Activated naive CD8-positive, alpha-beta T cell treated with anti-CD3 and anti-CD28 coated beads, Interleukin-2, amount 10 ng/mL, durations not matched to agents 7 days and 5 days (primary cell): ENCODE measurements around the gene RASSF8. TPM values are rescaled to one million over a fixed set of nuclear protein-coding genes. Genes with fewer than 3 reads are reported as not detected.

Experiments
- ATAC-seq: fragments of 150-1000 bp; cut with Tn5 transposase; one replicate; pipeline ENCODE4 v1.10.0; 2021; ENCODE audit warnings: low read depth, moderate library complexity
- POLR2A ChIA-PET: fragments of 350-600 bp; sonication (Branson Sonifier 250); formaldehyde crosslinking; loops from one replicate; lab custom pipeline; 2021; ENCODE audit warnings: antibody characterized with exemption; lab: Charles Lee
- DNase-seq: peaks from one replicate; pipeline ENCODE4 v3.0.0; 2021
- H3K27ac Mint-ChIP-seq: one replicate; pipeline ENCODE4 v1.8.0; 2022; ENCODE audit warnings: mild to moderate bottlenecking, mixed read lengths
- H3K27me3 Mint-ChIP-seq: one replicate; pipeline ENCODE4 v1.8.0; 2022; ENCODE audit warnings: mild to moderate bottlenecking, moderate library complexity, mixed read lengths
- H3K36me3 Mint-ChIP-seq: one replicate; pipeline ENCODE4 v1.8.0; 2021; ENCODE audit warnings: mild to moderate bottlenecking, mixed read lengths
- H3K4me1 Mint-ChIP-seq: one replicate; pipeline ENCODE4 v1.8.0; 2021; ENCODE audit warnings: mixed read lengths
- H3K4me3 Mint-ChIP-seq: one replicate; pipeline ENCODE4 v1.8.0; 2022; ENCODE audit warnings: mild to moderate bottlenecking, moderate library complexity, mixed read lengths
- H3K9me3 Mint-ChIP-seq: one replicate; pipeline ENCODE4 v1.8.0; 2021; ENCODE audit warnings: mixed read lengths
- total RNA-seq, 2 experiments: library from RNA; stranded (reverse); gene quantifications; one replicate each; pipeline ENCODE4 v1.2.3, GENCODE V29; 2021

Gene RASSF8
- total RNA-seq, 2 experiments from 2014 or later, result 0.33 to 0.91 TPM

- Mint-ChIP-seq H3K27me3 (peaks cover 80% of the 10 kb centered on the region), H3K4me3 (peak overlapping the region; percentile 63), H3K27ac (no peak overlapping the region), H3K4me1 (peaks cover 26% of the 10 kb centered on the region), H3K36me3 (no peaks in the 10 kb centered on the region), H3K9me3 (no peaks in the 10 kb centered on the region)
- ATAC-seq, result peak; percentile 53
- POLR2A ChIA-PET, result interaction anchor here (1.8 kb wide), 1 partner anchor 710 kb away, joined by 4 read pairs; the partner anchor contains the start of gene ITPR2
- peak; percentile 62 for DNase-seq
Measured at GRCh38 chr12:26122061-26122680, 163.7 kb downstream of the RASSF8 start.

DNA sequence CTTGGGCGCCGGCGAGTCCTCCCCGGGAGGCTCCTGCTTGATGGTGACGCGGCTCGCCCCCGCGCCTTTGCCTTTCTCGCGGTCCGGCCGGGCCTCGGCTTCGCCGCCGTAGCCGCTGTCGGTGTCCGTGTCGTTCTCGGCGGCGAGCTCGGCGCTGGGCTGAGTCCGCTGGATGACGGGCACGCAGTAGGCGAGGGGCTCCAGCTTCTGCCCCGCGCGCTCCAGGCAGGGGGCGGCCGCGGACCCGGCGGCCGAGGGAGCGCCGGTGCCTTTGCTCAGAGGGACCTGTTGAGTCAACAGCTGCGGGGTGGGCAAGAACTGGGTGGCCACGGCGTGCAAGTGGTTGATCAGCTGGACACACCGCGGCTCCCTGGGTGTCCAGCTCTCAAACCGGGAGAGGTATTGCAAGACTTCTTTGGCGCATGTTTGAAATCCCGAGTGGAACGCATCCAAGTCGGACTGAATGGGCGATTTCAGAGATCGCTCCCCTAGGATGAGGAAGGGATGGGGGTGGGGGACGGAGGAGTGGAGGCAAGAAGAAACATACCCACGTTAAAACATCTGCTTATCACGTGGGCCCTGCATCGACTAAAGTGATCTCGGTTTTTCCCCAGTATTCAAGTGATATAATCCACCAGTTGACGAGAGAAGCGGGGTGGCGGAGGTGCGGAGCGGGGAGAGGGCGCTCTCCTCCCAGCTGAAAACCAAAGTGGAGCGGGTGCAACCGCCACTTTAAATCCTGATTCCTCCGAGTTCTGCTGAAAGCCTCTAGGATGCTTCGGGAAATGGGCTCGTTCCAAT lies 164.4 kb downstream of the RASSF8 start:
- peaks cover 81% of the 10 kb centered on the region for H3K27me3 Mint-ChIP-seq
- ATAC-seq (peak; percentile 13), DNase-seq (peak; percentile 51)
- POLR2A ChIA-PET, result interaction anchor here (1.8 kb wide), 1 partner anchor 710 kb away, joined by 4 read pairs; the partner anchor contains the start of gene ITPR2
- no peaks in the 10 kb centered on the region for H3K9me3 Mint-ChIP-seq
- H3K27ac Mint-ChIP-seq, result no peak overlapping the region
- peak overlapping the region; percentile 75 for H3K4me3 Mint-ChIP-seq
- peaks cover 27% of the 10 kb centered on the region for H3K4me1 Mint-ChIP-seq
- no peaks in the 10 kb centered on the region for H3K36me3 Mint-ChIP-seq

DNA sequence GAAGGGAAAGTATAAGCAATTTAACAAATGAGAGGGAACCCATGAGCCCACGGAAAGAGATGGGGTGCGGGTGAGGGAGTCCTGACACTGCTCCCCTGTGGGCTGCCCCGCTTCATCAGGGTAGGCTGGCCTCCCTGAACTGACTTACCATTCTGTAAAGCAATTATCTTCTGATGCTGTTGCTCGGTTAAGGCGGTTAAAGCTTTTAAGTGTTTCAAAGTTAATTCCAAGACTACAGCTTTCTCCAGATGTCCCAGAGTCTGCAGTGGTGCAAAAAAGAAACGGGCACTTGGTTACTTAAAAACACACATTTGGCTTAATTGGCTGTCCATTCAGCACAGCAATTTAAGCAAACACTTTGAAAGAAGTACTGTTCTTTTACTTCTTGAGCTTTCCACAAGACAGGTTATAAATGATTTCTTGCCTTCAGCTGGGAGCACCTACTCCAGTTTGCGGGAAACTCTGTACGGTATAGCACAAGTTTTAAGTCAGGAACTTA lies 165.0 kb downstream of the RASSF8 start:
- H3K36me3 Mint-ChIP-seq, result no peaks in the 10 kb centered on the region
- H3K4me1 Mint-ChIP-seq, result peaks cover 27% of the 10 kb centered on the region
- peaks cover 81% of the 10 kb centered on the region for H3K27me3 Mint-ChIP-seq
- ATAC-seq, result no peak
- H3K27ac Mint-ChIP-seq, result no peak overlapping the region
- H3K9me3 Mint-ChIP-seq, result no peaks in the 10 kb centered on the region
- no peak for DNase-seq
- H3K4me3 Mint-ChIP-seq, result peak overlapping the region; percentile 75
- POLR2A ChIA-PET, result no interaction called here

DNA sequence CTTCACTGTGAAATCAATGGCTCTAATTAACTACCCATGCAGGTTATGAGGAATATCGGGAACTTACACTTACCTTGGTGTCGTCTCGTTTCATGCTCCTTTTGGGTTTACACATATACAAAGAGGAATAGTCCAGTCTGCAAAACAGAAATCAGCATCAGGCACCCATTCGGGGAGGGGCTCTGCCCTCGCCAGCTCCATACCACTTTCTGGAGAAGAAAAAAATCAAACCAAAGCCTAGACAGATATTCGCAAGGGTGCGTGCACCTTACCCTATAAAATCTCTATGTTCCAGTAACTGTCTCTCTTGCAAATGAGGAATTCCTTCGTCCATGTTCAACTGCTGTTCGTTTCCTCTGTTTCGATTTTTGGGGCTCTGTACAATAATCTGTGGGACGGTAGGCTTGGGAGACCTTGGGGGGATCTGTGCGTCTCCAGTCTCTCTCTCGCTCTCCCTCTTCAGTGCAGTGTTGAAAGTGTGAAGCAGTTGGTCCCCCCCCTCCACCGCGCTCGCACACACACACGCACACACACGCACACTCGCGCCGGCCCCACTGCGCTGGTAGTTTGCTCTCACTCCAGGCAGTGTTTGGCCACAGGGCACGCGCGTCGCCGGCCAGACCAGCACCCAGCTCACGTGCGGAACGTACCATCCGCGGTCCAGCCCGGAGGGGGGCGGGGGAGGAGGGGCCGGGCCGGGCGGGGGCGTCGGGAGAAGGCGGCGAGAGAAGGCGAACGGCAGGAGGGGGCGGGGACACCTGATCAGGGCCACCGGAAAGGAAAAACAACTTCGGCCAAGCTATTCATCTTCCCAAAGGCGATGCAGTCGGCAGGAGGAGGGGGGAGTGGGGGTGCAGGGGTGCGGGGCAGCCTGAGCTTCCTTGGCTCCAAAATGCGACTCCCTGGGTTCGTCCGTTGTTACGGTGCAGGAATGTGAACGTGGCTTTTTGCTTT lies 166.2 kb downstream of the RASSF8 start, which contains the start of gene BHLHE41:
Gene BHLHE41, minus strand, starts transcription at position 592 of the 954 bp plus-strand sequence. Its CDS starts 258 bp downstream, at position 334.
- no peak within 1 kb of the TSS for H3K27ac Mint-ChIP-seq
- ATAC-seq (no peak), DNase-seq (peak; percentile 32)
- no peaks in the 10 kb centered on the region for H3K36me3 Mint-ChIP-seq
- H3K4me3 Mint-ChIP-seq, result peak within 1 kb of the TSS; percentile 84
- POLR2A ChIA-PET, result no interaction called here
- peaks cover 82% of the 10 kb centered on the region for H3K27me3 Mint-ChIP-seq
- peaks cover 27% of the 10 kb centered on the region for H3K4me1 Mint-ChIP-seq
- no peaks in the 10 kb centered on the region for H3K9me3 Mint-ChIP-seq

GRCh38 chr12:26125400-26126339 lies 167.2 kb downstream of the RASSF8 start:
- DNase-seq (peak; percentile 53), ATAC-seq (peak; percentile 17)
- POLR2A ChIA-PET, result no interaction called here
- Mint-ChIP-seq H3K4me1 (peaks cover 27% of the 10 kb centered on the region), H3K36me3 (no peaks in the 10 kb centered on the region), H3K27me3 (peaks cover 84% of the 10 kb centered on the region), H3K4me3 (peak overlapping the region; percentile 83), H3K27ac (no peak overlapping the region), H3K9me3 (no peaks in the 10 kb centered on the region)

- no peaks in the 10 kb centered on the region for H3K36me3 Mint-ChIP-seq
- no peak overlapping the region for H3K27ac Mint-ChIP-seq
- peak overlapping the region; percentile 83 for H3K4me3 Mint-ChIP-seq
- DNase-seq, result peak; percentile 64
- H3K9me3 Mint-ChIP-seq, result no peaks in the 10 kb centered on the region
- POLR2A ChIA-PET, result no interaction called here
- H3K4me1 Mint-ChIP-seq, result peaks cover 24% of the 10 kb centered on the region
- peak; percentile 44 for ATAC-seq
- H3K27me3 Mint-ChIP-seq, result peaks cover 83% of the 10 kb centered on the region
Measured at GRCh38 chr12:26126340-26127284, 168.1 kb downstream of the RASSF8 start.

- Mint-ChIP-seq H3K27me3 (peaks cover 82% of the 10 kb centered on the region), H3K4me1 (peaks cover 22% of the 10 kb centered on the region), H3K27ac (no peak overlapping the region), H3K9me3 (no peaks in the 10 kb centered on the region), H3K36me3 (no peaks in the 10 kb centered on the region), H3K4me3 (peak overlapping the region; percentile 37)
- DNase-seq (no peak), ATAC-seq (no peak)
- POLR2A ChIA-PET, result no interaction called here
Measured at GRCh38 chr12:26127404-26127803, 168.9 kb downstream of the RASSF8 start.

- ATAC-seq, result no peak
- H3K9me3 Mint-ChIP-seq, result no peaks in the 10 kb centered on the region
- no peak overlapping the region for H3K27ac Mint-ChIP-seq
- H3K4me1 Mint-ChIP-seq, result peaks cover 18% of the 10 kb centered on the region
- DNase-seq, result no peak
- POLR2A ChIA-PET, result no interaction called here
- H3K36me3 Mint-ChIP-seq, result no peaks in the 10 kb centered on the region
- peaks cover 84% of the 10 kb centered on the region for H3K27me3 Mint-ChIP-seq
- no peak overlapping the region for H3K4me3 Mint-ChIP-seq
Measured at GRCh38 chr12:26128168-26128567, 169.7 kb downstream of the RASSF8 start.

Other genes with a start within 250 kb of the RASSF8 start
- under 1 TPM in 1 of 2 experiments, not detected in 1; 0.36 TPM for gene BHLHE41, start 166.4 kb downstream of the RASSF8 start, total RNA-seq
- not detected for gene SSPN, start 236.9 kb downstream of the RASSF8 start, total RNA-seq